Colon (tissue), 2 donors: ENCODE data around the gene TPRG1.

Experiments
- FAIRE-seq: peaks from 2 replicates; lab custom pipeline; 2012; peaks lifted over from hg19 to GRCh38; lab: Jason Lieb, UNC
- donor health status: control.
- donor health status: control.

TPRG1 gene

GRCh38 chr3:189232790-189233189 is 61.0 kb downstream of the TPRG1 start:
- no peak for FAIRE-seq

- FAIRE-seq: no peak
Observed at GRCh38 chr3:189233225-189233858, 61.6 kb downstream of the TPRG1 start.

- FAIRE-seq: no peak
Observed at GRCh38 chr3:189235214-189235613, 63.4 kb downstream of the TPRG1 start.

- FAIRE-seq: no peak
Observed at GRCh38 chr3:189236352-189236751, 64.6 kb downstream of the TPRG1 start.

- no peak for FAIRE-seq
Observed at GRCh38 chr3:189237526-189237925, 65.8 kb downstream of the TPRG1 start.

- FAIRE-seq: no peak
Observed at GRCh38 chr3:189238071-189238470, 66.3 kb downstream of the TPRG1 start.

GRCh38 chr3:189239616-189240015 is 67.8 kb downstream of the TPRG1 start:
- no peak for FAIRE-seq

- no peak for FAIRE-seq
Observed at GRCh38 chr3:189249987-189250386, 78.2 kb downstream of the TPRG1 start.

- FAIRE-seq: no peak
Observed at GRCh38 chr3:189258261-189258660, 86.5 kb downstream of the TPRG1 start.

- FAIRE-seq: no peak
Observed at GRCh38 chr3:189260556-189261493, 89.1 kb downstream of the TPRG1 start.

GRCh38 chr3:189262746-189263145 is 91.0 kb downstream of the TPRG1 start:
- FAIRE-seq: no peak

- no peak for FAIRE-seq
Observed at GRCh38 chr3:189267981-189268613, 96.3 kb downstream of the TPRG1 start.

- no peak for FAIRE-seq
Observed at GRCh38 chr3:189269365-189269764, 97.6 kb downstream of the TPRG1 start.

- FAIRE-seq: no peak
Observed at GRCh38 chr3:189270248-189270832, 98.6 kb downstream of the TPRG1 start.

GRCh38 chr3:189272500-189273119 is 100.8 kb downstream of the TPRG1 start:
- FAIRE-seq: no peak

GRCh38 chr3:189273736-189274135 is 102.0 kb downstream of the TPRG1 start:
- no peak for FAIRE-seq

GRCh38 chr3:189275182-189275581 is 103.4 kb downstream of the TPRG1 start:
- peak; percentile 43 for FAIRE-seq

GRCh38 chr3:189275852-189276251 is 104.1 kb downstream of the TPRG1 start:
- no peak for FAIRE-seq

GRCh38 chr3:189276444-189277219 is 104.9 kb downstream of the TPRG1 start:
- FAIRE-seq: no peak

- FAIRE-seq: no peak
Observed at GRCh38 chr3:189277711-189278110, 105.9 kb downstream of the TPRG1 start.

GRCh38 chr3:189278221-189278620 is 106.5 kb downstream of the TPRG1 start:
- FAIRE-seq: no peak
